ENCODE data around the gene ACVR1C.

The ACVR1C gene

DNA sequence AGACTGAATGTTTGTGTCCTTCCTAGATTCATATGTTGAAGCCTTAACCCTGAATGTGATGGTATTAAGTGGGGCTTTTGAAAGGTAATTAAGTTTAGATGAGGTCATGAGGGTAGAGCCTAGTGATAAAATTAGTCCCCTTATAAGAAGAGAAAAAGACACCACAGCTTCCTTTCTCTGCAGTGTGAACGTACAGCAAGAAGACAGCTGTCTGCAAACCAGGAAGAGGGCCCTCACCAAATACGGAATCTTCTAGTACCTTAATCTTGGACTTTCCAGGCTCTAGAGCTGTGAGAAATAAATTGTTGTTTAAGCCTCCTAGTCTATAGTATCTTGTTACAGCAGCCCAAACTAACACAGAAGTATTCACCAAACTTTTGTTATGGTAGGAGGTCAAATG is 127.6 kb downstream of the ACVR1C start:
- Mint-ChIP-seq H3K36me3 (ENCODE audit: low read depth) (no peaks in the 10 kb centered on the region), H3K27ac (no peak overlapping the region), H3K27me3 (ENCODE audit: low read depth) (peaks cover 4% of the 10 kb centered on the region), H3K9me3 (peaks cover 4% of the 10 kb centered on the region), H3K4me3 (no peak overlapping the region), H3K4me1 (no peaks in the 10 kb centered on the region)
- TF ChIP-seq, protein P1, sequence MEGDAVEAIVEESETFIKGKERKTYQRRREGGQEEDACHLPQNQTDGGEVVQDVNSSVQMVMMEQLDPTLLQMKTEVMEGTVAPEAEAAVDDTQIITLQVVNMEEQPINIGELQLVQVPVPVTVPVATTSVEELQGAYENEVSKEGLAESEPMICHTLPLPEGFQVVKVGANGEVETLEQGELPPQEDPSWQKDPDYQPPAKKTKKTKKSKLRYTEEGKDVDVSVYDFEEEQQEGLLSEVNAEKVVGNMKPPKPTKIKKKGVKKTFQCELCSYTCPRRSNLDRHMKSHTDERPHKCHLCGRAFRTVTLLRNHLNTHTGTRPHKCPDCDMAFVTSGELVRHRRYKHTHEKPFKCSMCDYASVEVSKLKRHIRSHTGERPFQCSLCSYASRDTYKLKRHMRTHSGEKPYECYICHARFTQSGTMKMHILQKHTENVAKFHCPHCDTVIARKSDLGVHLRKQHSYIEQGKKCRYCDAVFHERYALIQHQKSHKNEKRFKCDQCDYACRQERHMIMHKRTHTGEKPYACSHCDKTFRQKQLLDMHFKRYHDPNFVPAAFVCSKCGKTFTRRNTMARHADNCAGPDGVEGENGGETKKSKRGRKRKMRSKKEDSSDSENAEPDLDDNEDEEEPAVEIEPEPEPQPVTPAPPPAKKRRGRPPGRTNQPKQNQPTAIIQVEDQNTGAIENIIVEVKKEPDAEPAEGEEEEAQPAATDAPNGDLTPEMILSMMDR (IDR thresholded peaks at IDR 0.05; ENCODE audit: unreplicated experiment in 3 of 3), result no peak

DNA sequence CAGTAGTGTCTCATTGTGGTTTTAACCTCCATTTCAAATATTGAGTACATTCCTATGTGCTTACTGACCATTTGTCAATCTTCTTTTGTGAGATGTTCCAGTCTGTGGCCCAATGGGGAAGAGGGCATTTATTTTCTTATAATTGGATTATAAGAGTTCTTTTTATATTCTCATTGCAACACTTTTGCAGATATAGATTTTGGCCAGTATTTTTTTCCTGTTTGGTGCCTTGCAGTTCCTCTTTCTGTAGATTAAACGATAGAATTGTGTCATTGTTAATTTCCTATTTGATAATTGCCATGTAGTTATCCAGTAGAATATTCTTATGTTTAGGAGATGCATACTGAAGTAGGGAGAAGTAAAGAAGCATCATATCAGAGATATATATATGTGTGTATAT is 128.3 kb downstream of the ACVR1C start:
- H3K4me3 Mint-ChIP-seq, result no peak overlapping the region
- no peaks in the 10 kb centered on the region for H3K4me1 Mint-ChIP-seq
- no peaks in the 10 kb centered on the region for H3K36me3 Mint-ChIP-seq (ENCODE audit: low read depth)
- peaks cover 4% of the 10 kb centered on the region for H3K27me3 Mint-ChIP-seq (ENCODE audit: low read depth)
- no peak overlapping the region for H3K27ac Mint-ChIP-seq
- H3K9me3 Mint-ChIP-seq, result peaks cover 4% of the 10 kb centered on the region
- TF ChIP-seq, protein P1 (IDR thresholded peaks at IDR 0.05; ENCODE audit: unreplicated experiment in 3 of 3), result no peak

DNA sequence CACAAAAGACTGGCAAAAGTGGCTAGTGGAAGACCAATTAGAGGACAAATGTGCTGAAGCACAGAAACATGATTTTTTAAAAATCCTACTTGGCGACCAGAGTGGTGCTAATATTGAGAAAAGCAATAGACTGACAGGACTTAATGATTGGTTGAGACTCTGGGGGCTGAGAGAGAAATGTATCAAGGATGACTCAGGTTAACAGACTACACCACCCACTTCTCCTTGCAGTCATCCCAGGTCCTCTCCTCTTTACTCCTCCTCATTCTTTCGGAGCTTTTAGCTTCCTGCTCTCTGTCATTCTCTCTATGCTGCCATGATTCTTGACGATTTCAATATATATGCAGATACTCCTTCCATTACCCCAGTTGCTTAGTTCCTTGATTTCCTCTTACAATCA is 130.2 kb downstream of the ACVR1C start:
- Mint-ChIP-seq H3K27me3 (ENCODE audit: low read depth) (peaks cover 4% of the 10 kb centered on the region), H3K27ac (no peak overlapping the region), H3K4me1 (no peaks in the 10 kb centered on the region), H3K4me3 (no peak overlapping the region), H3K9me3 (no peaks in the 10 kb centered on the region), H3K36me3 (ENCODE audit: low read depth) (no peaks in the 10 kb centered on the region)
- TF ChIP-seq, protein P1 (IDR thresholded peaks at IDR 0.05; ENCODE audit: unreplicated experiment in 3 of 3), result no peak

DNA sequence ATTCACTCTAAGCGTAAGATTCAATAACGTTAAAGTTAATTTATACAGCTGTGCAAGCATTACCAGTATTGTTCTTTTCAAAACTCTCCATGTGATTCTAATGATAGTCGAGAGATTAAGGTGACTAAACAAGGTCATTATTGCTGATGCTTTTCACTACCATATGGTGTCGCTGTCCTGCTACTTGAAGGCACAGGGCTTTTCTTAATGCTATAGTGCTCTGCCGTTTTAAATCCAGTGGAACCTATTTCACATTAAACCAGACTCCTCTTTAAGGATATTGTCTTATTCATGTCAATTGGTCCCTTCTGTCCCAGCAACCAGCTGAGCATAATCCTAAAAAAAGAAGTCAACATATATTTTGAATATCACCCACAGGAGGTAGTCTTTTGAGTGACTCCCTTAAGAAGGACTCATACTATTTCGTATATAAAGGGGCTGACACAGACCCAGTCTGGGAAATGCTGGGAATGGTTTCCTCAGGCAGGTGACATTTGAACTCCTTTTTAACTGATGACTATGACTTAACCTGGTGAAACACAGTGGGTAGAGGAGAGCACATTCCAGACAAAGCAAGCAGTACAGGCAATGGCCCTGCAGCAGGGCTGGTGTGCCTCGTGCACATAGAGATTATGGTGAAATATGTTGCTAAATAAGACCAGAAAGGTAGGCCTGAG is 130.9 kb downstream of the ACVR1C start:
- peaks cover 5% of the 10 kb centered on the region for H3K27me3 Mint-ChIP-seq (ENCODE audit: low read depth)
- H3K9me3 Mint-ChIP-seq, result no peaks in the 10 kb centered on the region
- no peak overlapping the region for H3K4me3 Mint-ChIP-seq
- H3K4me1 Mint-ChIP-seq, result no peaks in the 10 kb centered on the region
- H3K27ac Mint-ChIP-seq, result peak overlapping the region in 1 of 3 experiments; percentile 46
- no peaks in the 10 kb centered on the region for H3K36me3 Mint-ChIP-seq (ENCODE audit: low read depth)
- TF ChIP-seq, protein P1 (IDR thresholded peaks at IDR 0.05; ENCODE audit: unreplicated experiment in 3 of 3), result peak; percentile 60 to 91 (median 68)

DNA sequence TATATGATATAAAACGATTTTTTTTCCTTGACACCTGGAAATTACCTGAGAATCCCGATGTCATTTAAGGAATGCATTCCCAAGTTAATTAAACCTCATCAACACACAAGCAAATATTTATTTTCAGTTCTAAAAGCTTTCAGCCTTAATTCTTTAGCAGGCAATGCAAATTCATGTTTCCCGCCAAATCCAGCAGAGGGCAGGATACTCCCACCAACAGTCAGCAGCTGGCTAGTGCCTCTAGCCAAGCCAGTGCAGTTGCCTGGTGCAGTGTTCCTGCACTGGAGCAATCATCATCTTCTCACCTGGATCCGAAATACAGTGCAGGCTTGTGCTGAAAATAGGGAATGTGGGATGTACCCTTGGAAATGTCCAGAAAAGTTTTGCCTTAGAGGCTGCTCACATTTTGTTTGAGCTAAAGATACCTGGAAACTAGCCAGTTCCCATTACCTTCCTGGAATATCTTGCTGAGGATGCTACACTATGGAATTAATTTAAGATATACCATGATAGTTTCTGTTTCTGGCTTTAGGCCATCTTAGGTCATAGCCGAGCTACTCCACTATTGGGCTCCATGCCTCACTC is 136.4 kb downstream of the ACVR1C start:
- no peak overlapping the region for H3K27ac Mint-ChIP-seq
- H3K9me3 Mint-ChIP-seq, result no peaks in the 10 kb centered on the region
- peaks cover 6% of the 10 kb centered on the region for H3K4me1 Mint-ChIP-seq
- no peaks in the 10 kb centered on the region for H3K36me3 Mint-ChIP-seq (ENCODE audit: low read depth)
- H3K4me3 Mint-ChIP-seq, result no peak overlapping the region
- TF ChIP-seq, protein P1 (IDR thresholded peaks at IDR 0.05; ENCODE audit: unreplicated experiment in 3 of 3), result peak; percentile 73 to 84 (median 74)
- H3K27me3 Mint-ChIP-seq (ENCODE audit: low read depth), result peaks cover 8% of the 10 kb centered on the region

DNA sequence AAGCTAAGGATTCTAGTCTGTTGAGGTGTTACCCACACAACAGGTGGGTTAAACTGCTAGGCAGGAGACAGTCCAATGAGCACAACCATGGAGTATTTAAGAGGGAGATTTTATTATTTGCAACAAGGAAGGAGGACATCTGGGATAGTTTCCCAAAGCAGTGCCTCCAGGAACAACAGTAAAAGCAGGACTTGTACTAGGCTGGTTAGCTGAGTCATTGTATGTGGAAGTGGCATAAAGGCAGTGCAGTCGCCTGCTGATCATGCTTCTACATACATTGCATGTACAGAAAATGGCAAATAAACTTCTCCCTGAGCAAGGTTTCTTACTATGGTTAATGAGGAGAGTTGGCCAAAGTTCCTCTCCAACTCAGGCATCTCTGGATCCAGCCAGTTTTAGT is 138.7 kb downstream of the ACVR1C start:
- H3K4me3 Mint-ChIP-seq, result no peak overlapping the region

More for the DNA sequence above, 138.7 kb downstream of the ACVR1C start:
- Mint-ChIP-seq H3K27ac (no peak overlapping the region), H3K9me3 (no peaks in the 10 kb centered on the region), H3K4me1 (peaks cover 8% of the 10 kb centered on the region), H3K36me3 (ENCODE audit: low read depth) (no peaks in the 10 kb centered on the region), H3K27me3 (ENCODE audit: low read depth) (peaks cover 12% of the 10 kb centered on the region)
- TF ChIP-seq, protein P1 (IDR thresholded peaks at IDR 0.05; ENCODE audit: unreplicated experiment in 3 of 3), result no peak

All from nephron (organoid).